ENCODE results near the gene RASGRF2.

DNA sequence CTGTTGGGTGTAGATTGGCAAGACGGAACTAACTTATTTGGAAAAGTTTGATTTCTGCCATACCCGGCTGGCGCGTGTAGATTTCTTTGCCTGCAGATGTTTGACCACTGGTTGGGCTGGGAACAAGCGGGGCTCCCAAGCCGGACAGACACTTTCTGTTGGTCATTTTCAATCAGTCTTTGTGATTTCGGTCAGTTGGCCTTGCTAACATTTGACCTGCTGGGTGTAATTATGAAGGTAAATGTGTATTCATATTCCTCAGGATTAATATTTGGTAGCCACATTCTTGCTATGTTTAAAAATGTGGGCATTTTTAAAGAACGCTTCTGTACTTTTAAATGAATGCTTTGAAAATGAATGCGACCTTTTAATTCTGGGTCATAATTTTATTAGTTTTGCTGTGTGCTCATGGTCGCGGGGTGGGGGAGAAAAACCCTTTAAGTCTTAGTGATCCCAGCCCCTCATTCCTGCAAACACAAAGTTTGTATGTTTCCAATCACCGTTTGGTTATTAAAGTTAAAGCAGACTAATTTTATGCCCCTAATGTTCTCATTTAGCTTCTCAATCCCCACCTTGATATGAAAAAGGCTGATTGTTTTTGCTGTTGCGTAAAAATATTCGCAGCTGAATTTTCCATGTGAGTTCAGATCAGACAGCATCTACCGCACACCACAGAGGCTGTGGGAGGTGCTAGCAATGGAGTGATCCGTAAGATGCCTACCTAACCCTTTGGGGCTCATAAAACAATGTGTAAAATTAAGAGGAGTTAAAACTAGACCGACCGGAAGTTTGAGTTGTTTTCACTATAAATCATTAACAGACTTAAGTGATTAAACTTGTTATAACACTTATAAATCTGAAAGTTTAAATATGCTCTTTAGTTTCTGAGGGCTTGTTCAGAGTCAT, 1.5 kb downstream of the RASGRF2 start:
- TF ChIP-seq, protein P1, sequence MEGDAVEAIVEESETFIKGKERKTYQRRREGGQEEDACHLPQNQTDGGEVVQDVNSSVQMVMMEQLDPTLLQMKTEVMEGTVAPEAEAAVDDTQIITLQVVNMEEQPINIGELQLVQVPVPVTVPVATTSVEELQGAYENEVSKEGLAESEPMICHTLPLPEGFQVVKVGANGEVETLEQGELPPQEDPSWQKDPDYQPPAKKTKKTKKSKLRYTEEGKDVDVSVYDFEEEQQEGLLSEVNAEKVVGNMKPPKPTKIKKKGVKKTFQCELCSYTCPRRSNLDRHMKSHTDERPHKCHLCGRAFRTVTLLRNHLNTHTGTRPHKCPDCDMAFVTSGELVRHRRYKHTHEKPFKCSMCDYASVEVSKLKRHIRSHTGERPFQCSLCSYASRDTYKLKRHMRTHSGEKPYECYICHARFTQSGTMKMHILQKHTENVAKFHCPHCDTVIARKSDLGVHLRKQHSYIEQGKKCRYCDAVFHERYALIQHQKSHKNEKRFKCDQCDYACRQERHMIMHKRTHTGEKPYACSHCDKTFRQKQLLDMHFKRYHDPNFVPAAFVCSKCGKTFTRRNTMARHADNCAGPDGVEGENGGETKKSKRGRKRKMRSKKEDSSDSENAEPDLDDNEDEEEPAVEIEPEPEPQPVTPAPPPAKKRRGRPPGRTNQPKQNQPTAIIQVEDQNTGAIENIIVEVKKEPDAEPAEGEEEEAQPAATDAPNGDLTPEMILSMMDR (IDR thresholded peaks at IDR 0.05), result no peak
- TF ChIP-seq POLR2AphosphoS5 (IDR thresholded peaks at IDR 0.05), result no peak
